ENCODE data around the gene UNC93B1.

The UNC93B1 gene

GRCh38 chr11:68020575-68020974 lies 16.7 kb upstream of the UNC93B1 start:
- DNase-seq: peak; percentile 25

- no peak for DNase-seq
Observed at GRCh38 chr11:68019486-68019885, 15.6 kb upstream of the UNC93B1 start.

- no peak for DNase-seq
Observed at GRCh38 chr11:68018730-68019190, 14.9 kb upstream of the UNC93B1 start.

GRCh38 chr11:68017980-68018729 lies 14.3 kb upstream of the UNC93B1 start:
- no peak for DNase-seq

DNA sequence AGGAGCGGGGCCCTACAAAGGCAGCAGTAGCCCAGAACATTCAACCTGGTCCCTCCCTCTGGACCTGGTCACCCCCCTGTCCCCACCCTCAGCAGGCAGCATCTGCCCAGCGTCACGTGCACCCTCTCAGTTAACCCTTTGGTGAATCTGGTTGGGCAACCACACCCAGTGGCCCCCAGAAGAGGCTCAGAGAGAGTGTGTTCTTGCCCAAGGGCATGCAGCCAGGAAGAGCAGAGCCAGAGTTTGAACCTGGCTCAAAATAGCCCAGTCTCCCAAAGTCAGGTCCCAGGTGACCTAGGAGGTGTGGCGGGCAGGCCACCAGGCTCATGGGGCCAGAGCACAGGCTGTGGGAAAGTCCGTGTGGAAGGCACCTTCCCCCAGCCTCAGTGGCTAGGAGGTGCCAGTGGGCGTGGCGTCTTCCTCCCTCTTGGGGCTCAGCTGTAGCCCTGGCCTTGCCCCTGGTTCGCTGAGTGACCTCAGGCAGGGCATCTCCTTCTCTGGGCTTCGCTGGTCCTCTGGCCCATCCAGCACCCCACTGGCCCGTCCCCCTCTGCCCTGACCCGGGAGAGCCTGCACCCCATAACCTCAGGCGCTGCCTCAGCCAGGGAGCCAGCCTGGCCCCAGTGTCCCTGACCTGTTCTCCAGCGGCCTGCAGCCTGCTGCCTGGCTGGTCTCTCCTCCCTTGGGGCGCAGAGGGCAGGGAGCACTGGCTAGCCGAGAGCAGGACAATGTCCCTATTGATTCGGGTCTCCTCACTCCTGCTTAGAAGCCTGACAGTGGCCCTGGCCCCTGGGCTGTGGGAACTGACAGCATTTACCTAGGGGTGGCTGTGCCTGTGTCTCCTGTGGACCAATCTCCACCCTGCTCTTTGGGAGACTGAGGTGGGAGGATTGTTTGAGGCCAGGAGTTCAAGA lies 13.3 kb upstream of the UNC93B1 start:
- DNase-seq: no peak

GRCh38 chr11:68016161-68016903 lies 12.4 kb upstream of the UNC93B1 start:
- no peak for DNase-seq

- DNase-seq: no peak
Observed at GRCh38 chr11:68015467-68015866, 11.6 kb upstream of the UNC93B1 start.

- no peak for DNase-seq
Observed at GRCh38 chr11:68014947-68015447, 11.1 kb upstream of the UNC93B1 start.

DNA sequence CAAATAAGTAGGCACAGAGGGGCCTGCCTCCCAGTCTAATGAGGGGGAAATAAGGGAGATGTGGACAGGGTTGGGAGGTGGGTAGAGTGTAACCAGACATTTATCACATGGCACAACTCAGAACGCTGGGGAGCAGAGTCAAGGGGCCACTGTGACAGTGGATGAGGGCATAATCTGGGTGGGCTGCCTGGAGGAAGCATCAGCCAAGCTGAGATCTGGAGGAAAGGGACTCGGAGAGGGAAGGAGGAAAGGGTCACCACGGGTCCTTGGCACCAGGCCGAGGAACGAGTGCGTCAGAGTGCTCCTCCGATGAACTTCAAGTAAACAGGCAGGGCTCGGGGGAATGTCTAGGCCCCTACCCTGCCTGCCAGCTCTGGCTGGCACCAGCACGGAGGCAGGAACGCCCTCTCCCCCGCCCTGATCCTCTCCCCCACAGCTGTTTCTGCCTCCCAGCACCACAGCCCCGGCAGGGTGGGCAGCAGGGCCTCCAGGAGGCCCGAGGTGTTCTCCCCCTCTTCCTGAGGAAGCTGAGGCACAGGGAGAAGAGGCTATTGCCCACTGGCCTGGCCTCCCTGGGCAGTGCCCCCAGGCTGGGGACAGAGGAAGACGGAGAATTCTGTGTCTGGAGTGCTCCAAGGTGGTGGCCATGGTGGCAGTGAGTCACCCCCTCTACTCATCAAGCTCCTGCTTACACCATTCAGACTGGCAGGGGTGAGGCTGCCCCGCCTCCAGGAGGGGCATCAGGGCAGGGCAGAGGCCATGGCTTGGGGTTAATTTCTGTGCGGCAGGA lies 10.5 kb upstream of the UNC93B1 start:
- DNase-seq: peak; percentile 29

GRCh38 chr11:68013611-68014156 lies 9.8 kb upstream of the UNC93B1 start:
- no peak for DNase-seq

- peak; percentile 97 for DNase-seq
Observed at GRCh38 chr11:68012843-68013610, 9.1 kb upstream of the UNC93B1 start.

- DNase-seq: no peak
Observed at GRCh38 chr11:68012044-68012842, 8.3 kb upstream of the UNC93B1 start.

- DNase-seq: no peak
Observed at GRCh38 chr11:68011051-68011943, 7.4 kb upstream of the UNC93B1 start.

DNA sequence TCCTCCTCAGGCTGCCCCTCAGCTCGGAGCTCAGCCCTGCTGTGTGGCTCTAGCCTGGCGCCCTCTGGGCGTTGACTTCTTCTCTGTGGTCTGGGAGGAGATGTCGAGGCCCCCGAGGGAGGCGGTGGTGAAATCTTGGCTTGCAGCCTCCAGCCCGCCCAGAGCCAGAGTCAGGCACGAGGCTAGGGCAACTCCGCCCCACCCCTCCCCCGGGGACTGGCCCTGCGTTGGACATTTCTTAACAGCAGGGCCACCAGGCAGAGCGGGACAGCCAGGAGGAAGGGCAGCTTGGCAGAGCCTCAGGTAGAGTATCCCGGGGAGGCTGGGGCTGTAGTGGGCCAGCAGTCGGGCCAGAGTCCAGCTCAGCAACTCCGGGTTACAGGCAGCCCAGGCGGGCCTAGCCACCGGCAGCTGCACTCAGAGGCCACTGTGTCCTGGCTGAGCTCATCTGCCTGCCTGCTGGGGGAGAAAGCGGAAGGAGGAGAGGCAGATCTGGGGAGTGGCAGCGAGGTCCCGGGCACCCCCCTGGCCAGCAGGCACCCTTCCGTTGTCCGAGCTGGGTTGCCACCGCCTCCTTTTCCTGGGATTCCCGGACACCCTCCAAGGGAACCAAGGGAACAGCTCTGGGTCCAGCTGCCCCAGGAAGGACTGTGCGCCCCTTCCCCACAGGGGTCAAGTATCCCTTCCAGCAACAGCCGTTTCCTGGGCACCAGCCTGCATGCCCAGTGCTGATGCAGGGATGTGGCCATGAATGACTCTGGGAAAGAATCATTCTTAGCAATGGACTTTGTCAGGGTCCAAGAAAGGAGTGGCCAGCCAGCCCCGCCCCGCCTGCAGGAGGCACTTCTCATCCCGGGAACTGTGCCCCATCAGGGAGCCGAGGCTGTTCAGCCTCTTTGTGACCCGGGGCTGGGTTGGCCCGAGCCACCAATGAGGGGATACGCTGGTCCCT lies 6.5 kb upstream of the UNC93B1 start, which contains the start of gene ALDH3B1:
Gene ALDH3B1 (plus strand): TSS at position 238 of the 952 bp plus-strand sequence. CDS start 4,971 bp downstream, outside the sequence.
- peak; percentile 73 for DNase-seq

- peak; percentile 59 for DNase-seq
Observed at GRCh38 chr11:68009391-68010089, 5.6 kb upstream of the UNC93B1 start.

- DNase-seq: no peak
Observed at GRCh38 chr11:68008381-68009337, 4.8 kb upstream of the UNC93B1 start.
